H1 (cell line): ENCODE data around the gene KCNMA1. TPM values are rescaled to one million over a fixed set of nuclear protein-coding genes. Genes with fewer than 3 reads are reported as not detected.

Experiments used
- CTCF ChIA-PET: fragments of 300-600 bp; sonication (Branson Sonifier 250); formaldehyde crosslinking; loops from one replicate; lab custom pipeline; 2021; ENCODE audit not compliant: partially characterized antibody; lab: Charles Lee
- POLR2A ChIA-PET: fragments of 300-600 bp; sonication (Branson Sonifier 250); formaldehyde crosslinking; loops from one replicate; lab custom pipeline; 2021; ENCODE audit warnings: inconsistent platforms; ENCODE audit not compliant: partially characterized antibody; lab: Charles Lee
- DNase-seq, 2 experiments: peaks; one replicate each; pipeline versions ENCODE4 v3.0.0 to v3.0.0-alpha.2; 2010 to 2022; ENCODE audit warnings: low spot score in 2 of 2, low read depth in 1 of 2, mixed read lengths in 1 of 2
- FAIRE-seq: peaks from 2 replicates; lab custom pipeline; 2011; peaks lifted over from hg19 to GRCh38; lab: Jason Lieb, UNC
- H2AFZ ChIP-seq: 2 replicates; pipeline ENCODE4 v1.8.1; 2012; ENCODE audit warnings: low read length, inconsistent platforms
- H2AK5ac ChIP-seq: 2 replicates; pipeline ENCODE4 v1.6.1; 2013; ENCODE audit warnings: low read depth, low read length
- H2BK120ac ChIP-seq: replicated peaks from 2 replicates; pipeline ENCODE3; 2013; ENCODE audit warnings: low read depth, low read length, inconsistent platforms
- H2BK12ac ChIP-seq: 2 replicates; pipeline ENCODE4 v1.6.1; 2013; ENCODE audit warnings: low read depth, low read length
- H2BK15ac ChIP-seq: 2 replicates; pipeline ENCODE4 v1.6.1; 2013; ENCODE audit warnings: low read length
- H2BK20ac ChIP-seq: 2 replicates; pipeline ENCODE4 v1.6.1; 2013; ENCODE audit warnings: low read length
- H2BK5ac ChIP-seq: 2 replicates; pipeline ENCODE4 v1.6.1; 2013; ENCODE audit warnings: low read depth, low read length
- H3K14ac ChIP-seq: 2 replicates; pipeline ENCODE4 v1.6.1; 2013; ENCODE audit warnings: inconsistent platforms; ENCODE audit not compliant: insufficient read length
- H3K18ac ChIP-seq: 2 replicates; pipeline ENCODE4 v1.6.1; 2013; ENCODE audit warnings: low read length; ENCODE audit errors: extremely low read depth
- H3K23ac ChIP-seq: 2 replicates; pipeline ENCODE4 v1.6.1; 2013; ENCODE audit warnings: inconsistent platforms; ENCODE audit not compliant: insufficient read length
- H3K23me2 ChIP-seq: 2 replicates; pipeline ENCODE4 v1.6.1; 2013; ENCODE audit warnings: low read depth, low read length
- H3K27ac ChIP-seq: 2 replicates; pipeline ENCODE4 v1.6.1; 2011; ENCODE audit warnings: low read depth, low read length, inconsistent platforms
- H3K27me3 ChIP-seq, 4 experiments: replicated peaks in 1 of 4; 1 replicate in 1 of 4; 2 replicates in 3 of 4; pipeline versions ENCODE4 v1.6.1 to v1.8.1; 2011 to 2013; ENCODE audit warnings: low read length in 3 of 4, mild to moderate bottlenecking in 3 of 4, inconsistent platforms in 2 of 4, mixed read lengths in 2 of 4, moderate library complexity in 1 of 4; ENCODE audit not compliant: control insufficient read depth in 3 of 4, insufficient read depth in 3 of 4; ENCODE audit errors: extremely low read depth in 1 of 4
- H3K36me3 ChIP-seq, 4 experiments: 2 replicates each; pipeline versions ENCODE4 v1.6.1 to v1.8.1; 2011 to 2013; ENCODE audit warnings: mild to moderate bottlenecking in 4 of 4, low read length in 3 of 4, moderate library complexity in 2 of 4, control low read depth in 1 of 4, inconsistent platforms in 1 of 4; ENCODE audit not compliant: insufficient read depth in 4 of 4, control insufficient read depth in 2 of 4
- H3K4ac ChIP-seq: replicated peaks from 2 replicates; pipeline ENCODE3; 2013; ENCODE audit warnings: low read length, low read depth, mixed read lengths, inconsistent platforms; ENCODE audit not compliant: insufficient read length
- H3K4me1 ChIP-seq, 4 experiments: replicated peaks in 1 of 4; 1 replicate in 1 of 4; 2 replicates in 3 of 4; pipeline versions ENCODE4 v1.6.1 to v1.8.1; 2011 to 2013; ENCODE audit warnings: low read length in 3 of 4, inconsistent platforms in 2 of 4, mixed read lengths in 1 of 4; ENCODE audit not compliant: insufficient read depth in 4 of 4, control insufficient read depth in 3 of 4
- H3K4me2 ChIP-seq, 2 experiments: 2 replicates each; pipeline versions ENCODE4 v1.6.1 to v1.8.1; 2011 to 2013; ENCODE audit warnings: low read depth in 2 of 2, low read length in 2 of 2, control low read depth in 1 of 2, inconsistent platforms in 1 of 2, mild to moderate bottlenecking in 1 of 2; ENCODE audit not compliant: insufficient read depth in 1 of 2
- H3K4me3 ChIP-seq, 4 experiments: fragments of 200-600, 300-600 bp in 1 of 4; sonication (generic), shearing (Covaris generic), sonication (Bioruptor Twin) in 1 of 4; 2 replicates each; pipeline versions ENCODE4 v1.5.1 to v1.8.1; 2011 to 2016; ENCODE audit warnings: low read length in 4 of 4, low read depth in 3 of 4, control low read depth in 2 of 4, inconsistent platforms in 2 of 4, mild to moderate bottlenecking in 2 of 4, mixed read lengths in 1 of 4, moderate library complexity in 1 of 4; ENCODE audit not compliant: insufficient read depth in 2 of 4; ENCODE audit errors: extremely low read depth in 1 of 4
- H3K56ac ChIP-seq: replicated peaks from 2 replicates; pipeline ENCODE3; 2013; ENCODE audit warnings: low read depth, mild to moderate bottlenecking, mixed read lengths, low read length, inconsistent platforms; ENCODE audit not compliant: insufficient read length
- H3K79me1 ChIP-seq: 2 replicates; pipeline ENCODE4 v1.6.1; 2013; ENCODE audit warnings: low read depth, low read length, control low read depth
- H3K79me2 ChIP-seq, 2 experiments: 2 replicates each; pipeline versions ENCODE4 v1.6.1 to v1.8.1; 2012 to 2013; ENCODE audit warnings: low read length in 2 of 2, mild to moderate bottlenecking in 2 of 2, inconsistent platforms in 1 of 2; ENCODE audit not compliant: insufficient read depth in 2 of 2, control insufficient read depth in 1 of 2
- H3K9ac ChIP-seq, 4 experiments: replicated peaks in 1 of 4; 1 replicate in 1 of 4; 2 replicates in 3 of 4; pipeline versions ENCODE4 v1.6.1 to v1.8.1; 2011 to 2013; ENCODE audit warnings: low read depth in 3 of 4, low read length in 3 of 4, control low read depth in 2 of 4, mild to moderate bottlenecking in 2 of 4, moderate library complexity in 2 of 4, inconsistent platforms in 1 of 4; ENCODE audit errors: extremely low read depth in 1 of 4
- H3K9me3 ChIP-seq, 2 experiments: 2 replicates each; pipeline versions ENCODE4 v1.6.1 to v1.8.1; 2012 to 2013; ENCODE audit warnings: mild to moderate bottlenecking in 2 of 2, moderate library complexity in 2 of 2, control low read depth in 1 of 2, inconsistent platforms in 1 of 2, low read depth in 1 of 2, low read length in 1 of 2, mixed read lengths in 1 of 2; ENCODE audit not compliant: insufficient read depth in 2 of 2
- H4K20me1 ChIP-seq, 2 experiments: replicated peaks in 1 of 2; 2 replicates each; pipeline versions ENCODE3 to v1.8.1; 2011 to 2013; ENCODE audit warnings: inconsistent platforms in 2 of 2, low read length in 2 of 2, mild to moderate bottlenecking in 1 of 2; ENCODE audit not compliant: insufficient read depth in 2 of 2, control insufficient read depth in 1 of 2
- H4K5ac ChIP-seq: 2 replicates; pipeline ENCODE4 v1.6.1; 2013; ENCODE audit warnings: low read length, low read depth, mixed read lengths, inconsistent platforms; ENCODE audit not compliant: insufficient read length
- H4K8ac ChIP-seq: 2 replicates; pipeline ENCODE4 v1.8.0; 2013; ENCODE audit warnings: mild to moderate bottlenecking, moderate library complexity, low read length, inconsistent platforms; ENCODE audit not compliant: insufficient read depth; ENCODE audit errors: extremely low read depth
- H4K91ac ChIP-seq: replicated peaks from 2 replicates; pipeline ENCODE3; 2013; ENCODE audit warnings: low read length, mixed read lengths, inconsistent platforms; ENCODE audit not compliant: insufficient read length
- BACH1 ChIP-seq: IDR thresholded peaks from 2 replicates; pipeline ENCODE4 v1.6.1; 2012; ENCODE audit warnings: low read length, improper control_type of control experiment
- KDM1A ChIP-seq: fragments of 200-600, 300-600 bp; sonication (generic); IDR thresholded peaks from 2 replicates; pipeline ENCODE4 v1.7.1; 2016; ENCODE audit warnings: mild to moderate bottlenecking, low read length, borderline replicate concordance
- MAFK ChIP-seq: IDR thresholded peaks from 2 replicates; pipeline ENCODE4 v1.6.1; 2012; ENCODE audit warnings: low read depth, mild to moderate bottlenecking, improper control_type of control experiment, low read length
- PHF8 ChIP-seq: fragments of 200-600 bp; sonication (generic); conservative IDR thresholded peaks from 2 replicates; pipeline ENCODE4 v1.7.1; 2012; ENCODE audit warnings: low read depth, mild to moderate bottlenecking, inconsistent platforms, low read length, moderate library complexity
- RAD21 ChIP-seq, 2 experiments: IDR thresholded peaks in 1 of 2; conservative IDR thresholded peaks in 1 of 2; 2 replicates each; pipeline ENCODE4 v1.6.1; 2011; ENCODE audit warnings: low read depth in 2 of 2, low read length in 2 of 2, improper control_type of control experiment in 1 of 2, inconsistent platforms in 1 of 2, mild to moderate bottlenecking in 1 of 2, moderate library complexity in 1 of 2
- TCF12 ChIP-seq: IDR thresholded peaks from 2 replicates; pipeline ENCODE4 v1.6.1; 2011; ENCODE audit warnings: low read depth, mild to moderate bottlenecking, low read length
- WGBS, 2 experiments: shearing (Covaris generic) in 1 of 2; methylation state at CpG; one replicate each; pipeline versions ENCODE4 v1.1.6 to v1.1.7; 2013 to 2015; ENCODE audit warnings: low lambda C conversion rate in 2 of 2, mixed read lengths in 2 of 2, inconsistent platforms in 1 of 2, low coverage in 1 of 2, missing lambda C conversion rate in 1 of 2; ENCODE audit not compliant: insufficient replicate concordance in 2 of 2, insufficient coverage in 1 of 2, insufficient read length in 1 of 2; ENCODE audit errors: extremely low coverage in 1 of 2, missing lambda C conversion rate in 1 of 2; 5-methylcytosine and 5-hydroxymethylcytosine counted together
- polyA plus RNA-seq, 7 experiments: library from polyadenylated mRNA; depleted of rRNA in 3 of 7; stranded (reverse) in 5 of 7; unstranded in 2 of 7; fragments of >200 nt in 5 of 7; fragments of 200-250 nt in 2 of 7; gene quantifications; 1 replicate in 5 of 7; 2 replicates in 1 of 7; 4 replicates in 1 of 7; pipeline versions ENCODE4 v1.2.1 to v1.2.3, GENCODE V29; 2011 to 2013; ENCODE audit warnings: missing spikeins in 2 of 7, mixed read lengths in 2 of 7
- total RNA-seq: library from RNA; stranded (reverse); fragmentation: NEBNext Ultra II Directional; extraction: Animal tissue kit (Norgen Biotek cat#: 25700); gene quantifications from 2 replicates; pipeline ENCODE4 v1.2.1, GENCODE V29; 2021
- TF ChIP-seq, protein P1 (sequence below), 3 experiments: IDR thresholded peaks; 1 replicate in 2 of 3; 2 replicates in 1 of 3; pipeline versions ENCODE4 v1.5.1 to v1.6.1; 2011; ENCODE audit warnings: low read length in 3 of 3, mild to moderate bottlenecking in 3 of 3, inconsistent platforms in 2 of 3, low read depth in 1 of 3, moderate library complexity in 1 of 3; ENCODE audit not compliant: insufficient read depth in 1 of 3; ENCODE audit errors: control extremely low read depth in 1 of 3

KCNMA1 gene
- total and polyA plus RNA-seq, 2 of the 8 experiments (the other 6 are each of a cell fraction or from before 2014, with no cell fraction given), result 10.2 to 11.1 TPM

DNA sequence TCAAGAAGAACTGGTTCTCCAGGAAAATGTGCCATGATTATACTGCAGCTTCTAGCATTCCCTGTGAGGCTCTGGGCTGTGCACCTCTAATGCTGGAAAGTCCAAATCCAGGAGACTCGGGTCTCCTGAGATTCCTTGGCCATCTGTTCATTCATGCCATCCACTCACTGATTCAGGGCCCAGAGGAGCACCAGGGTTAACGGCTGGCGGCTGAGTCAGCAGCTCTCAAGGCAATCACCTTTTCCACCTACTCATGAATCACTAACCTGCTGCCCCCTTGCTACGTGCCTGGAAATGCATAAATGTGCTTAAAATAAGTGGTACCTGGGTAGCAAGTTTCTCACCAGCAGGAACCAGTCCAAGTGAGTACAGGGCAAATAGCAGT, 132.7 kb downstream of the KCNMA1 start:
- CTCF ChIA-PET, result interaction anchor here (0.7 to 6.7 kb wide), 23 partner anchors 9 to 337 kb away, joined by 3 to 55 read pairs (median 4); no protein-coding TSS in a partner anchor
- TF ChIP-seq RAD21 (IDR thresholded peaks at IDR 0.05 in 1 of 2, conservative IDR thresholded peaks at IDR 0.05 in 1 of 2; ENCODE audit: low read depth in 2 of 2, low read length in 2 of 2), result peak; percentile 16 to 25; a peak in 3 of 4 replicates
- TF ChIP-seq, protein P1, sequence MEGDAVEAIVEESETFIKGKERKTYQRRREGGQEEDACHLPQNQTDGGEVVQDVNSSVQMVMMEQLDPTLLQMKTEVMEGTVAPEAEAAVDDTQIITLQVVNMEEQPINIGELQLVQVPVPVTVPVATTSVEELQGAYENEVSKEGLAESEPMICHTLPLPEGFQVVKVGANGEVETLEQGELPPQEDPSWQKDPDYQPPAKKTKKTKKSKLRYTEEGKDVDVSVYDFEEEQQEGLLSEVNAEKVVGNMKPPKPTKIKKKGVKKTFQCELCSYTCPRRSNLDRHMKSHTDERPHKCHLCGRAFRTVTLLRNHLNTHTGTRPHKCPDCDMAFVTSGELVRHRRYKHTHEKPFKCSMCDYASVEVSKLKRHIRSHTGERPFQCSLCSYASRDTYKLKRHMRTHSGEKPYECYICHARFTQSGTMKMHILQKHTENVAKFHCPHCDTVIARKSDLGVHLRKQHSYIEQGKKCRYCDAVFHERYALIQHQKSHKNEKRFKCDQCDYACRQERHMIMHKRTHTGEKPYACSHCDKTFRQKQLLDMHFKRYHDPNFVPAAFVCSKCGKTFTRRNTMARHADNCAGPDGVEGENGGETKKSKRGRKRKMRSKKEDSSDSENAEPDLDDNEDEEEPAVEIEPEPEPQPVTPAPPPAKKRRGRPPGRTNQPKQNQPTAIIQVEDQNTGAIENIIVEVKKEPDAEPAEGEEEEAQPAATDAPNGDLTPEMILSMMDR (IDR thresholded peaks at IDR 0.05; ENCODE audit: control extremely low read depth in 1 of 3, insufficient read depth in 1 of 3, low read depth in 1 of 3, low read length in 3 of 3), result peak in 1 of 3 experiments; percentile 45; a peak in 1 of 4 replicates
- no peak for TF ChIP-seq PHF8
- TF ChIP-seq BACH1, result peak; percentile 83
- peak; percentile 35; the same call in 1 of the 2 replicates for TF ChIP-seq MAFK
- no peak for TF ChIP-seq KDM1A
- no peak for TF ChIP-seq TCF12
- TF ChIP-seq, all 59 proteins: peak for 4
- H3K27ac ChIP-seq, result no peak overlapping the region
- H3K23ac ChIP-seq, result no peak overlapping the region
- no peaks in the 10 kb centered on the region for H4K20me1 ChIP-seq
- no peak overlapping the region for H2BK12ac ChIP-seq
- no peak overlapping the region for H2AK5ac ChIP-seq
- no peak overlapping the region for H2BK120ac ChIP-seq
- H3K27me3 ChIP-seq, result no peaks in the 10 kb centered on the region
- no peak overlapping the region for H3K56ac ChIP-seq
- no peaks in the 10 kb centered on the region for H3K9me3 ChIP-seq
- H2BK20ac ChIP-seq, result no peak overlapping the region
- no peak overlapping the region for H3K18ac ChIP-seq
- no peak for DNase-seq
- no peak overlapping the region for H3K4ac ChIP-seq
- peaks cover 5% of the 10 kb centered on the region; the same call in 1 of the 2 replicates for H3K23me2 ChIP-seq
- no peak overlapping the region for H4K91ac ChIP-seq
- H3K4me3 ChIP-seq, result no peak overlapping the region
- H3K79me1 ChIP-seq, result peaks cover 1% of the 10 kb centered on the region; the same call in 1 of the 2 replicates
- H3K79me2 ChIP-seq, result no peaks in the 10 kb centered on the region
- WGBS, 2 experiments, result 80% methylated on average over 4 of the region's 4 CpGs; no CpG with 5 or more reads in 1 of the 2 experiments
- no peak overlapping the region for H4K8ac ChIP-seq
- POLR2A ChIA-PET, result no interaction called here
- no peaks in the 10 kb centered on the region for H3K36me3 ChIP-seq
- no peak overlapping the region for H2BK5ac ChIP-seq
- no peak overlapping the region for H3K14ac ChIP-seq
- no peak overlapping the region for H2AFZ ChIP-seq
- H3K9ac ChIP-seq, result no peak overlapping the region
- no peak for FAIRE-seq
- no peak overlapping the region for H3K4me2 ChIP-seq
- H2BK15ac ChIP-seq, result no peak overlapping the region
- peaks cover 0 to 5% (median 0%) of the 10 kb centered on the region in 4 experiments; a peak in 1 of 7 replicates for H3K4me1 ChIP-seq
- no peak overlapping the region for H4K5ac ChIP-seq
